Neutrophil (primary cell): ENCODE data around the gene POP7.
A peak's percentile ranks its signal among the peaks of the same experiment; 100 is the strongest.

Source experiments
- H3K27ac ChIP-seq: fragments of 200-600 bp; sonication (generic); 2 replicates; pipeline ENCODE4 v1.5.1; 2016; ENCODE audit warnings: mild to moderate bottlenecking, moderate library complexity
- H3K27me3 ChIP-seq: fragments of 200-600 bp; sonication (generic); 2 replicates; pipeline ENCODE4 v1.6.0; 2016; ENCODE audit warnings: mild to moderate bottlenecking
- H3K36me3 ChIP-seq: fragments of 200-600 bp; sonication (generic); 2 replicates; pipeline ENCODE4 v1.5.1; 2017
- H3K4me1 ChIP-seq, 2 experiments: fragments of 200-600 bp in 1 of 2; sonication (generic) in 1 of 2; 1 replicate in 1 of 2; 2 replicates in 1 of 2; pipeline versions ENCODE4 v1.5.1 to v1.6.1; 2013 to 2016; ENCODE audit warnings: low read depth in 1 of 2, low read length in 1 of 2, mild to moderate bottlenecking in 1 of 2, moderate library complexity in 1 of 2; ENCODE audit not compliant: control insufficient read depth in 1 of 2, insufficient read depth in 1 of 2
- H3K4me3 ChIP-seq, 2 experiments: fragments of 200-600 bp in 1 of 2; sonication (generic) in 1 of 2; 1 replicate in 1 of 2; 2 replicates in 1 of 2; pipeline ENCODE4 v1.5.1; 2013 to 2016; ENCODE audit warnings: low read depth in 1 of 2, low read length in 1 of 2, mild to moderate bottlenecking in 1 of 2, moderate library complexity in 1 of 2
- H3K9me3 ChIP-seq: fragments of 200-600 bp; sonication (generic); 2 replicates; pipeline ENCODE4 v1.5.1; 2016
- TF ChIP-seq, protein P1 (sequence below): fragments of 200-600 bp; sonication (generic); IDR thresholded peaks from 2 replicates; pipeline ENCODE4 v1.5.1; 2016; ENCODE audit warnings: antibody characterized with exemption

The POP7 gene

DNA sequence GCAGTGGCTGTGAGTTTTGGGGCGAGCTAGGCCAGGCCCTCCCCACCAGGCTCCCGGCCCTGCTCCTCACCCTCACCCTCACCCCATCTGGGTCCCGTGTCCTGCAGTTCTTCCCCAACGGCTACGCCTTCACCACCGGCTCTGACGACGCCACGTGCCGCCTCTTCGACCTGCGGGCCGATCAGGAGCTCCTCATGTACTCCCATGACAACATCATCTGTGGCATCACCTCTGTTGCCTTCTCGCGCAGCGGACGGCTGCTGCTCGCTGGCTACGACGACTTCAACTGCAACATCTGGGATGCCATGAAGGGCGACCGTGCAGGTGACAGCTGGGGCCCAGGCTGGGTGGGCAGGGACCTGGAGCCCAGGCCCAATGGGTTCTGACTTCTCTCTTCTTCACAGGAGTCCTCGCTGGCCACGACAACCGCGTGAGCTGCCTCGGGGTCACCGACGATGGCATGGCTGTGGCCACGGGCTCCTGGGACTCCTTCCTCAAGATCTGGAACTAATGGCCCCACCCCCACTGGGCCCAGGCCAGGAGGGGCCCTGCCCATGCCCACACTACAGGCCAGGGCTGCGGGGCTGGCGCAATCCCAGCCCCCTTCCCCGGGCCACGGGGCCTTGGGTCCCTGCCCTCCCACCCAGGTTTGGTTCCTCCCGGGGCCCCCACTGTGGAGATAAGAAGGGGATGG, 27.5 kb upstream of the POP7 start:
- Histone ChIP-seq H3K9me3 (peaks cover 6% of the 10 kb centered on the region), H3K4me1 (peaks cover 43 to 53% of the 10 kb centered on the region in 2 experiments), H3K27ac (peak overlapping the region; percentile 100), H3K36me3 (peaks cover 76% of the 10 kb centered on the region), H3K4me3 (peak overlapping the region in 1 of 2 experiments; percentile 18), H3K27me3 (no peaks in the 10 kb centered on the region)
- TF ChIP-seq, protein P1, sequence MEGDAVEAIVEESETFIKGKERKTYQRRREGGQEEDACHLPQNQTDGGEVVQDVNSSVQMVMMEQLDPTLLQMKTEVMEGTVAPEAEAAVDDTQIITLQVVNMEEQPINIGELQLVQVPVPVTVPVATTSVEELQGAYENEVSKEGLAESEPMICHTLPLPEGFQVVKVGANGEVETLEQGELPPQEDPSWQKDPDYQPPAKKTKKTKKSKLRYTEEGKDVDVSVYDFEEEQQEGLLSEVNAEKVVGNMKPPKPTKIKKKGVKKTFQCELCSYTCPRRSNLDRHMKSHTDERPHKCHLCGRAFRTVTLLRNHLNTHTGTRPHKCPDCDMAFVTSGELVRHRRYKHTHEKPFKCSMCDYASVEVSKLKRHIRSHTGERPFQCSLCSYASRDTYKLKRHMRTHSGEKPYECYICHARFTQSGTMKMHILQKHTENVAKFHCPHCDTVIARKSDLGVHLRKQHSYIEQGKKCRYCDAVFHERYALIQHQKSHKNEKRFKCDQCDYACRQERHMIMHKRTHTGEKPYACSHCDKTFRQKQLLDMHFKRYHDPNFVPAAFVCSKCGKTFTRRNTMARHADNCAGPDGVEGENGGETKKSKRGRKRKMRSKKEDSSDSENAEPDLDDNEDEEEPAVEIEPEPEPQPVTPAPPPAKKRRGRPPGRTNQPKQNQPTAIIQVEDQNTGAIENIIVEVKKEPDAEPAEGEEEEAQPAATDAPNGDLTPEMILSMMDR = no peak

DNA sequence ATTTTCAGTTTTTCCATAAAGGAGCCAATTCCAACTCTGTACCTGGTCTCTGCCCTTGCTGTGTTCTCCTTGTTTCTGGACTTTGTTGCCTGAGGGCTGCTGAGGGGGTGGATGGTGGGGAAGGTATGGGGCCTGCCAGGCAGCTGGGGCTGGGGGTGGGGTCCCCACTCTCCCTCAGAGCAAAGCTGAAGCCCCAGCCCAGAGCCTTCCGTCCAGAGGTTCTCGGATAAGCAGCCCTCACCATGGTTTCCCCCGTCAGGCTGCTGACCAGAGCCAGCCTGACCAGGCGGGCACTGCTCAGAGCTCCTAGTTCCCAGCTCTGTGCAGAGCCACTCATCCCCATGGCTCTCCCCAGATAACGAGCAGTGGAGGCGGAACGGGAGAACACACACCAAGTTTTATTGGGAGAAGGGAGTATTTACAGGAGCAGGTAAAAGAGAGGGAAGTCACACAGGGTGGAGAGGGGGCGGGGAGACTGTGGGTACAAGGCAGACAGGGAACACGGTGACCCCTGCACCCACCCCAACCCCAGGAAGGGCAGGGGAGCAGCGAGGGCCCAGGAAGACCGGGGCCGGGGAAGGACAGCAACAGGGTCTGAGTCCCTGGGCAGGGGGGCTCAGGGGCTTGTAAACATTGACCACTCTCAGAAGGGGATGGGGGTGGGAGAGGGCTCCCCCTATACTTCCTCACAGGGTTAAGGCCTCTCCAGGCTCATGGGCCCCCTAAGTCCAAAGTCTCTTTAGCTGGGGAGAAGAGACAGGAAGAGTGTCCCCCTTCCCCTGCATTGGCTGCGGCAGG, 26.6 kb upstream of the POP7 start:
- peak overlapping the region in 1 of 2 experiments; percentile 18 for H3K4me3 ChIP-seq
- peaks cover 43 to 53% of the 10 kb centered on the region in 2 experiments for H3K4me1 ChIP-seq
- H3K36me3 ChIP-seq = peaks cover 84% of the 10 kb centered on the region
- H3K9me3 ChIP-seq = peaks cover 6% of the 10 kb centered on the region
- H3K27ac ChIP-seq = peak overlapping the region; percentile 100
- H3K27me3 ChIP-seq = no peaks in the 10 kb centered on the region
- TF ChIP-seq, protein P1 = no peak

DNA sequence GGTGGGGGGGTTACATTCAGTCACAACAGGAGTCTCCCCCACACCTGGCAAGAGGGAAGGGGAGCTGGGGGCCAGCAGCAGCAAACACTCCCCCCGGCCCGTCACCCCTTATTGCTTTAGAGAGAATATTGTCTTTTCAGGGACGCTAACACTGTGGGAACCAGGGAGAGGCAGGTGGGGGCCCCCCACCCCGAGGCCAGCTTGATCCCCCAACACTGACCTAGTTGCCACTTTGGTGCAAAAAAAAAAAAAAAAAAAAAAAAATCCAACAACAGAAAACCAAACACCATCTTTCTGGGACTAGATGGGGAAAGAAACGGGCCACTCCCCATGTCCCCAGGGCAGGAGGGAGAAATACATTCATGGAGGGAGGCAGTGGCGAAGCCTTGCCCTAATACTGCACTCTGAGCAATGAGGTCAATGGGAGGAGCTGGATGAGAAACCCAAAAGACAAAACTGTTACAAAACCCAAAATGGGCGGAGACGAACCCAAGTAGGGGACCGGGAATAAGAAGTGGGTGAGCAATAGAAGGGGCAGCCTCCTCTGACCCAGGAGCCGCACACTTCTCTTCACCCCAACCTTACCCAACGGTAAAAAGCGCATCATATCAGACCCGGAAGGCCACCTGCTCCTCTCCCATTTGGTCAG, 25.9 kb upstream of the POP7 start:
- peaks cover 6% of the 10 kb centered on the region for H3K9me3 ChIP-seq
- H3K27me3 ChIP-seq = no peaks in the 10 kb centered on the region
- H3K4me1 ChIP-seq = peaks cover 43 to 53% of the 10 kb centered on the region in 2 experiments
- TF ChIP-seq, protein P1 = no peak
- no peak overlapping the region for H3K4me3 ChIP-seq
- H3K27ac ChIP-seq = peak overlapping the region; percentile 100
- peaks cover 92% of the 10 kb centered on the region for H3K36me3 ChIP-seq

- H3K27me3 ChIP-seq = no peaks in the 10 kb centered on the region
- peaks cover 43 to 50% of the 10 kb centered on the region in 2 experiments for H3K4me1 ChIP-seq
- peak overlapping the region; percentile 100 for H3K27ac ChIP-seq
- peaks cover 98% of the 10 kb centered on the region for H3K36me3 ChIP-seq
- H3K9me3 ChIP-seq = peaks cover 6% of the 10 kb centered on the region
- H3K4me3 ChIP-seq = no peak overlapping the region
- TF ChIP-seq, protein P1 = no peak
These were observed 25.2 kb upstream of the POP7 start for GRCh38 chr7:100680576-100681271.
